Large intestine (tissue), 3 donors: ENCODE results near the gene OR2T35. TPM values are rescaled to one million over a fixed set of nuclear protein-coding genes. Genes with fewer than 3 reads are reported as not detected.
"Not testable (repeated sequence)": the region's sequence is repeated elsewhere in the genome, so short reads cannot be mapped to it uniquely, and the experiment has no call there.

Experiments used
- DNase-seq, 2 donors: peaks; one replicate each; pipeline versions ENCODE4 v3.0.0 to v3.0.0-alpha.2; 2013
- H3K27ac ChIP-seq: one replicate; pipeline ENCODE4 v1.5.1; 2013; ENCODE audit warnings: low read length
- H3K27me3 ChIP-seq: 2 replicates; pipeline ENCODE4 v1.6.1; 2013; ENCODE audit warnings: low read length; ENCODE audit not compliant: control insufficient read depth, insufficient read depth
- H3K36me3 ChIP-seq: 2 replicates; pipeline ENCODE4 v1.6.1; 2013; ENCODE audit warnings: low read length; ENCODE audit not compliant: control insufficient read depth, insufficient read depth
- H3K4me1 ChIP-seq: one replicate; pipeline ENCODE4 v1.6.1; 2013; ENCODE audit warnings: low read length; ENCODE audit not compliant: control insufficient read depth, insufficient read depth
- H3K4me3 ChIP-seq: one replicate; pipeline ENCODE4 v1.5.1; 2013; ENCODE audit warnings: low read length
- H3K9me3 ChIP-seq: one replicate; pipeline ENCODE4 v1.6.1; 2013; ENCODE audit warnings: mild to moderate bottlenecking, low read depth, low read length, moderate library complexity; ENCODE audit not compliant: control insufficient read depth
- WGBS: methylation state at CpG from one replicate; pipeline ENCODE4 v1.1.5; 2013; ENCODE audit warnings: low lambda C conversion rate; ENCODE audit not compliant: insufficient coverage; 5-methylcytosine and 5-hydroxymethylcytosine counted together
- polyA plus RNA-seq: library from polyadenylated mRNA; unstranded; fragments of 120-200 nt; gene quantifications from one replicate; pipeline ENCODE4 v1.2.1, GENCODE V29; 2013

OR2T35 gene
- polyA plus RNA-seq, 1 donor = not detected

DNA sequence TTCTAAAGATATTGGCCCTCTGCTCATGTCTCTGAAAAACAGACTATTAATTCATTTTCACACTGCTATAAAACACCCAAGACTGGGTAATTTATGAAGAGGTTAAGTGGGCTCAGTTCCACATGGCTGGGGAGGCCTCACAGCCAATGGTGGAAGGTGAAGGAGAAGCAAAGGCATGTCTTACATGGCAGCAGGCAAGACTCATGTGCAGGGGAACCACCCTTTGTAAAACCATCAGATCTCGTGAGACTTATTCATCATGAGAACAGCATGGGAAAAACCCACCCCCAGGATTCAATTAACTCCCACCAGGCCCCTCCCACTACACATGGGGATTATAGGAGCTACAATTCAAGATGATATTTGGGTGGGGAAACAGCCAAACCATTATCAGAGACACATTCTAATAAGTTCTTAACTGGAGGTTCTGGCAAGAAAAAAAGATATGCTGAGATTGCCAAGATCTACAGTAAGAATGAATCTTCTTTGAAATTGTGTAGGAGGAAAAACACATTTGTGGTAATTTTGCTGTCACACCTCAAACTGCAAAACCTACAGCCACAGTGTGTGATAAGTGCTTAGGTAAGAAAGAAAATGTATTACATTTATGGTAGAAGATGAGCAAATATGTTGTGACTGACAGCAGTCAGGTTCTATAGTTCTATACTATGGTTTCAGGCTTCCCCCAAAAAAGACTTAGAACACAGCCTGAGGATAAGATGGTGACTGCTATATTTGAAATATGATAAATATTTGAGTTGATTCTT, 3.9 kb upstream of the OR2T35 start:
- not testable (repeated sequence) for DNase-seq, H3K36me3 ChIP-seq, H3K4me1 ChIP-seq, H3K9me3 ChIP-seq, H3K4me3 ChIP-seq, H3K27ac ChIP-seq, H3K27me3 ChIP-seq
- WGBS = no CpG with 5 or more reads among the region's 1 CpG

DNA sequence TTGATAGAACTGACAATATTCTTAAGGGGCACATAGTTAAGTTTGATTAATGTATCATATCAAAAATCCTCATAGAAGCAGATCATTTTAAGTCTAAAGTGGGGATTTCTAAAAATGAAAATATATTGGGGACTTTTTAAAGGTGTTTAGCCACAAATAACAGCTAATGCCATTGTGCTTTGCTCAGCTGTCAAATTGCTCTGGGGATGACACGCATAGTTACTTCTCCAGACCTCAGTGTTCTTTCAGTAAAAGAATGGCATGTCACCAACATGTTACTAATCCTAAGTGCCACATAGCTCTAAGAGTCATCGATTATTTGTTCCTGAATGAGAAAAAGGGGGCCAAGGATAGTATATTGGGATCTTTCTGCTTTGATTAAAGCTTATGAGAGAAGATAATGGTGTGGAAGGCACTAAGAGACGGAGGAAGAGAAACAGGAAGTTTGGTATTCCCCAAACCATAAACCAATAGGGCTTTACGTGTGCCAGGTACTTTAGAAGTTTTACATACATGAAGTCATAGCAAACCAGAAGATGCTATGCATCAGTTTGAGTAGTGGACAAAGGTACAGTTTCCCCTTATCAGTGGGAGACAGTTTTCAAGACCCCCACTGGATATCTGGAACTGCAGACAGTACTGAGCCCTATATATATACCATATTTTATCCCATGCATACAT, 2.0 kb downstream of the OR2T35 start:
- H3K27me3 ChIP-seq, H3K4me3 ChIP-seq, H3K36me3 ChIP-seq, H3K4me1 ChIP-seq, H3K9me3 ChIP-seq, H3K27ac ChIP-seq, DNase-seq: not testable (repeated sequence)
- no CpG with 5 or more reads among the region's 4 CpGs for WGBS

DNA sequence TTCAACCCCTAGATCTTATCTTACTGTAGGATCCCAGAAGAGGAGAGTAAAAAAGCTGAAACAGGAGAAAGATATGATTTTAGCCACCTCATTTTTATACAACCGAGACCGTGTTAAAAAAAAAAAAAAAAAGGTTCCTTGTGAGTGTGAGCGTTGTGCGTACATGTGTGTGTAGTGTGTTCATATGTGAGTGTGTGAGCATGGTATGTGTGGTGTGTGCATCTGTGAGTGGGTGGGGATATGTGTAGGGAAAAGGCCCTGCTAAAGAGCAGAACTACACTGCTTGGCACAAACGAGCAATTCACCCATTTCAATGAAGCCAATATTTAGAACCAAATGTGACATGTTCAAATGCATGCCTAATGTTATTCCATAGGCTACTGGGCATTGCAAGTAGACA, 3.5 kb downstream of the OR2T35 start:
- not testable (repeated sequence) for H3K4me3 ChIP-seq, H3K4me1 ChIP-seq
- no CpG with 5 or more reads among the region's 5 CpGs for WGBS

DNA sequence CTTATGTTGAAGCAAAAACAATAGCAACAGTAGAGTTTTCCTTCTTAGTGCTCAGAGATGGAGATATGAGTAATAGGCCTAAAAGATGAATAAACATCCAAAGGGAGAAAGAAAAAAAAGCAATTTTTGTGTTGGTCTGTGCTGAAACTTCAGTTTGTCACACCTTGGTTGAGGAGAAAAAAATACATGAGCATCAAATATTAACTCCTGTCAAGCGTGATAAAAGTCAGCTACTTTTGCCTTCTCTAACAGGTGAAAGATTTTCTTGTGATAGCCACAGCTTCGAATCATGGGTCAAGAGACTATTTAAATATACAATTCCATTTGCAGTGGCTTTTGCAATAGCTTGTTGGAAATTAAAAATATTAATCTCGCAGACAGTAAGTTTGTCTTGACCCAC, 4.2 kb downstream of the OR2T35 start:
- not testable (repeated sequence) for H3K4me1 ChIP-seq, H3K36me3 ChIP-seq, H3K4me3 ChIP-seq, DNase-seq, H3K27ac ChIP-seq, H3K9me3 ChIP-seq, H3K27me3 ChIP-seq
- WGBS = no CpG with 5 or more reads among the region's 3 CpGs

More for the DNA sequence above, 3.5 kb downstream of the OR2T35 start:
- H3K9me3 ChIP-seq, H3K36me3 ChIP-seq, H3K27ac ChIP-seq, DNase-seq, H3K27me3 ChIP-seq: not testable (repeated sequence)

DNA sequence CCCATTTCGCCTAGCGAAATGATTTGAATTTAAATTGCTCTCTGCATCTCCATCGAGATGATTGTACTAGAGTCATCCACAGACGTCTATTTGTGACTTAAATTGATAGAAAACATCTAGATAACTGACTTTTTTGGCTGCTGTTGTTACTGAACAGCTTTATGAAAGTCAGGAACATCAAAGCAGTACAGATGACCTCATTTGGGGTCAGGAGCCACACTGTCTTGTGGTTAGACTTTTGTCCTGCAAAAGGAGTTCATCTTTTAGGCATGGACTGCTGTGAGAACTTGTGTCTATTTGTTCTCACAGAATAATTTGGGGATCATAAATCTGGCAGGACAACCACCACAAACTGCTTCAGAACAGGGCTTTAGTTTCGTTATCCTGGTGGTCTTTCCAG, 5.4 kb downstream of the OR2T35 start:
- not testable (repeated sequence) for H3K27ac ChIP-seq, H3K27me3 ChIP-seq, H3K9me3 ChIP-seq, H3K4me3 ChIP-seq, DNase-seq, H3K36me3 ChIP-seq, H3K4me1 ChIP-seq
- WGBS = no CpG with 5 or more reads among the region's 5 CpGs

DNA sequence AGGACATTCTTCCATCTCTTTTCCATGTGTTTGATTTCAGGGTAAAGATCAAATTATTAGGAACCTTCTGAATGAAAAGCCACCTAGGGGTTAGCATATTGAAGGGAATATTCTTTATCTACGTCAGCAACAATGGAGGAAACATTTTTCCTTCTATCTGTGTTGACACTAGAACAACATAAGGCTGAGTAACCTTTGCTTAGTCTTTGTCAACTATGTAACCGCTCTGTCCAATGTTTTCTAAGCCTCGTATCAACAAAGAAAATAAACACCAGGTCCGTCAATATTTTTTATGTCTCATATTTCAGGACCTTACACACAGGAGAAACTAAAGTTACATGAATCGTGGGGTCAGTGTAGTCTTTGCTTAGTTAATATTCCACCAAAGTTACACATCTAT, 8.5 kb downstream of the OR2T35 start:
- H3K9me3 ChIP-seq, H3K27ac ChIP-seq, DNase-seq, H3K27me3 ChIP-seq, H3K4me1 ChIP-seq, H3K4me3 ChIP-seq, H3K36me3 ChIP-seq: not testable (repeated sequence)
- no CpG with 5 or more reads among the region's 5 CpGs for WGBS

DNA sequence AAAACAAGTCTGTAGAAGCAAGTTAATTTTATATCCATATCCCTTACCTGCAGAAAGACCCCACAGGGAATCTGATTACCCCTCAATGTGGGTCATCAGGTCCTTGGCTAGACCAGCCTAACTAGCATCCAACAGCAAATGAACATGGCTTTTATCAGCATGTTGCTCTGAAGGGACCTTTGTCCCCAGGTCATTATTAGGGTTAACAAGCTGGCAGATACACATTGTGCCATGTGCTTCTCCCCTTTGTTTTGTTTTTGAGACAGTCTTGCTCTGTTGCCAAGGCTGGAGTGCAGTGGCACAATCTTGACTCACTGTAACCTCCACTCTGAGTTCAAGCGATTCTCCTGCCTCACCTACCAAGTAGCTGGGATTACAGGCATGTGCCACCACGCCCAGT, 10.1 kb downstream of the OR2T35 start, which contains the start of gene OR2T11:
TSS of gene OR2T11 (minus strand) at position 101 of the 400 bp plus-strand sequence. CDS start 7,963 bp downstream, outside the sequence.
- not testable (repeated sequence) for H3K4me1 ChIP-seq, H3K27me3 ChIP-seq, DNase-seq, H3K27ac ChIP-seq, H3K4me3 ChIP-seq, H3K9me3 ChIP-seq, H3K36me3 ChIP-seq
- no CpG with 5 or more reads among the region's 2 CpGs for WGBS

DNA sequence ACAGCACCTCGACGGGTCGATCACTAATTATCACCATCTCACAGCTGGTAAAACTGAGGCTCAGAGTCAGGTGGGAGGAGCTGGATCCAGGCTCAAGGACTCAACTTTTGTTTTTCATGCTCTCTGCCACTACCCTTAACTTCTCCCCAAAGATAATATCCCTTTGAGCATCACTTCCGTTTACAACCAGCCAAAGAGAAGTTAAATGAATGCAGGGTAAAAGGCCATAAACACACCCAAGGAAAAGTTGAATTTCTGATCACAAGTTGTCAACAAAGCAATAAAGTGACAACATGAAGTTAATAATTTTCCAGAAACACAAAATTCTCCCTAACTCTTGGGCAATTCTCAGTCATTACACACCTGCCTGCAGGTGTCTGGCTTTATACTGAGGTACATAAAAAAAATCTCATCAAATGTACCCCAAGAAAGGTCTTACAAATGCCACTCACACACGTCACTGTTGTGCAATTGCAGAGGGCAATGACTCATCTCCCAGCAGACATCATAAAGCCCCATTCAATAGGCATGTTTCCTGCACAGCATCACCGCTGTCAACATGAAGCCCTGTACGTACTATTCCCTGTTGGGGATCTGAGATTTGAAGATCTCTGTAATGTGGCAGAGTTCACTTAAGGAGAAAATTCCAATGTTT, 13.6 kb downstream of the OR2T35 start:
- peak; percentile 77 to 90 for DNase-seq
- no peaks in the 10 kb centered on the region for H3K4me1 ChIP-seq
- WGBS = no CpG with 5 or more reads among the region's 7 CpGs
- no peaks in the 10 kb centered on the region for H3K27me3 ChIP-seq
- H3K36me3 ChIP-seq = no peaks in the 10 kb centered on the region
- H3K9me3 ChIP-seq = no peaks in the 10 kb centered on the region
- H3K4me3 ChIP-seq = no peak overlapping the region
- no peak overlapping the region for H3K27ac ChIP-seq

DNA sequence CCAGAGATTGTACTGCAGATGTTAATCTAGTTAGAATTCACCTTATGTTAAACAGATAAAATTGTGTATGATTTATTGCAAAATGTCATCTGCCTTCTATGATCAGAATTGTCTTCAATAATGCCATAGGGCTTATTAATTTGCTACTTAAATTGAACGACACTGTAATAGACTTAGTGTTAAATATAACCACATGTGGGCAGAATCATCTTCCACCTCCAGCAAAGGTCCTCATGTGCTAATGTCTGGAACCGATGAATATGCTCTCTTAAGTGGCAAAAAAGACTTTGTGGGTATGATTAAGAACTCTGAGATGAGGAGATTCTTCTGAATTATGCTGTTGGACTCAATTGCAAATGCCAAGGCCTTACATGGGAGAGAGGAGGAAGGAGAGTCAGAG, 14.5 kb downstream of the OR2T35 start:
- no peaks in the 10 kb centered on the region for H3K27me3 ChIP-seq
- H3K9me3 ChIP-seq = no peaks in the 10 kb centered on the region
- H3K4me3 ChIP-seq = no peak overlapping the region
- no peaks in the 10 kb centered on the region for H3K4me1 ChIP-seq
- DNase-seq = no peak
- no CpG with 5 or more reads among the region's 2 CpGs for WGBS
- H3K36me3 ChIP-seq = no peaks in the 10 kb centered on the region
- no peak overlapping the region for H3K27ac ChIP-seq

DNA sequence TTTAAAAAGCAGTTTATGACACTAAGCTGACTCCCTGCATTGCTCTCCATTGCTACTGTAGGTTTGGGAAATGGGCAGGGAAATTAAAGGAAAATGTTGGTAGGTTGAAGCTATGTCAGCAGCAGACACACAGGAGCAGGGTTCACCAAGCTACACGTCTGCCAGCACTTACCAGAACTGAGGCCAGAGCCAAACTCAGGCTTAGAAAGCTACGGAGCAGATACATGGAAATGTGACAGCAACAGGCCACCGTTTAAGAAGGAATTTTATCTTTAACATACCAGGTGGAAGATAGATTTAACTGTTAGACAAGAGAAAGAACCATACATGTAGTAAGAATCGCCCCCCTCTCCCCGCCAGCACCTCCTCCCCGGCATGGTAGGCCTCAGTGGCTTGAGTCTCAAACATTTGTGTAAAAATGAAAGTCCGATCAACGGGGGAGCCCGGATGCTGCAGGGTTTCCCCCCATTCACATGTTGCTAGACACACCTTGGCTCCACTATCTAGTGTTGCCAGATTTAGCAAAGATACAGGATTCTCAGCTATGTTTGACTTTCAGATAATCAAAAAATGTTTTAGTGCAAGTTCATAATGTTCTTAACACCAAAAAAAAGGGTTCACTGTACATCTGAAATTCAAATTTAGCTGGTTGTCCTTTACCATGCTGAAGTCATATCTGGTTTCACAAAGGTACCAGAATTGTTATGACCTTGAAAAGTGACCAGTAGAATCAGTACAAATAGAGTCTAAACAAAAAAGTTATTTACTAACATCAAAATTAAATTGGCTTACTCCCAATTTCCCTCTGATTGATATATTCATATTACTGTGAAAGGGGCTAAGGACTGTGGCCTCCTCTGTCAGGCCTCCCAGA, 16.9 kb downstream of the OR2T35 start:
- no peak overlapping the region for H3K4me3 ChIP-seq
- no peak for DNase-seq
- H3K27ac ChIP-seq = no peak overlapping the region
- no peaks in the 10 kb centered on the region for H3K27me3 ChIP-seq
- no peaks in the 10 kb centered on the region for H3K4me1 ChIP-seq
- WGBS = no CpG with 5 or more reads among the region's 9 CpGs
- no peaks in the 10 kb centered on the region for H3K9me3 ChIP-seq
- no peaks in the 10 kb centered on the region for H3K36me3 ChIP-seq
